IMR-90 (cell line): ENCODE data around the gene NRCAM.

Source experiments
- BHLHE40 ChIP-seq: fragments of 150-350 bp; IDR thresholded peaks from 2 replicates; pipeline ENCODE4 v1.6.1; 2016; ENCODE audit warnings: mild to moderate bottlenecking, low read depth, low read length
- CHD1 ChIP-seq: IDR thresholded peaks from 2 replicates; pipeline ENCODE4 v1.6.1; 2012; ENCODE audit warnings: low read depth, low read length, improper control_type of control experiment
- CTCF ChIP-seq: conservative IDR thresholded peaks from 2 replicates; pipeline ENCODE4 v1.5.1; 2012; ENCODE audit warnings: mild to moderate bottlenecking, low read depth, low read length, improper control_type of control experiment
- ELK1 ChIP-seq: fragments of 150-350 bp; IDR thresholded peaks from 2 replicates; pipeline ENCODE4 v1.6.1; 2016; ENCODE audit warnings: low read depth, mild to moderate bottlenecking, low read length, moderate library complexity, borderline replicate concordance
- MAFK ChIP-seq: IDR thresholded peaks from 2 replicates; pipeline ENCODE4 v1.6.1; 2012; ENCODE audit warnings: low read depth, low read length, improper control_type of control experiment
- MXI1 ChIP-seq: IDR thresholded peaks from 2 replicates; pipeline ENCODE4 v1.6.1; 2012; ENCODE audit warnings: low read depth, mild to moderate bottlenecking, low read length, moderate library complexity, borderline replicate concordance
- RAD21 ChIP-seq: IDR thresholded peaks from 2 replicates; pipeline ENCODE4 v1.6.1; 2012; ENCODE audit warnings: low read length, improper control_type of control experiment
- RCOR1 ChIP-seq: IDR thresholded peaks from 2 replicates; pipeline ENCODE4 v1.6.1; 2012; ENCODE audit warnings: mild to moderate bottlenecking, low read length, improper control_type of control experiment; ENCODE audit not compliant: insufficient replicate concordance
- USF2 ChIP-seq: fragments of 150-350 bp; IDR thresholded peaks from 2 replicates; pipeline ENCODE4 v1.6.1; 2017; ENCODE audit warnings: mild to moderate bottlenecking, antibody characterized with exemption, low read length, low read depth

- no peak for TF ChIP-seq CTCF
- TF ChIP-seq MXI1: no peak
- no peak for TF ChIP-seq USF2
- TF ChIP-seq RAD21: no peak
- no peak for TF ChIP-seq ELK1
- TF ChIP-seq RCOR1: no peak
- TF ChIP-seq MAFK: no peak
- TF ChIP-seq CHD1: no peak
- TF ChIP-seq BHLHE40: no peak
Measured at GRCh38 chr7:108368466-108368865, 87.8 kb downstream of the NRCAM start.
